ENCODE measurements around the gene SPRING1.

The SPRING1 gene

GRCh38 chr12:116717466-116718437 lies 20.1 kb downstream of the SPRING1 start (continued):
- no peak for TF ChIP-seq ZNF26 (tag by site-specific recombination; IDR thresholded peaks at IDR 0.05)
- peak; percentile 29 for TF ChIP-seq ZBTB26 (tag by site-specific recombination; optimal IDR thresholded peaks at IDR 0.05)
- TF ChIP-seq ZNF366 (tag by site-specific recombination; conservative IDR thresholded peaks at IDR 0.05): peak; percentile 66
- TF ChIP-seq TRIM28 (IDR thresholded peaks at IDR 0.05; ENCODE audit: borderline replicate concordance, low read length): peak; percentile 48; the same call in 1 of the 2 replicates
- peak; percentile 90 for TF ChIP-seq ZNF600 (tag by site-specific recombination; IDR thresholded peaks at IDR 0.05)
- peak; percentile 17; the same call in 1 of the 2 replicates for TF ChIP-seq ZNF639 (tag by site-specific recombination; IDR thresholded peaks at IDR 0.05)
- TF ChIP-seq ZNF394 (tag by site-specific recombination; IDR thresholded peaks at IDR 0.05; ENCODE audit: borderline replicate concordance): peak; percentile 46; the same call in 1 of the 2 replicates
- peak; percentile 63; the same call in 1 of the 2 replicates for TF ChIP-seq OVOL3 (tag by site-specific recombination; IDR thresholded peaks at IDR 0.05)
- peak; percentile 56 for TF ChIP-seq ZNF335 (tag by site-specific recombination; conservative IDR thresholded peaks at IDR 0.05)
- peak; percentile 93 for TF ChIP-seq PRDM10 (tag by site-specific recombination; IDR thresholded peaks at IDR 0.05)
- TF ChIP-seq FEZF1 (tag by site-specific recombination; IDR thresholded peaks at IDR 0.05): peak; percentile 72
- peak; percentile 58; the same call in 1 of the 2 replicates for TF ChIP-seq ZFP37 (tag by site-specific recombination; IDR thresholded peaks at IDR 0.05)
- peak; percentile 69 for TF ChIP-seq ZIC2 (tag by site-specific recombination; IDR thresholded peaks at IDR 0.05)
- TF ChIP-seq PRDM1 (tag by site-specific recombination; IDR thresholded peaks at IDR 0.05): peak; percentile 93
- TF ChIP-seq ZNF654 (tag by site-specific recombination; IDR thresholded peaks at IDR 0.05; ENCODE audit: low read depth): peak; percentile 7
- peak; percentile 95 for TF ChIP-seq ZNF18 (tag by site-specific recombination; IDR thresholded peaks at IDR 0.05)
- TF ChIP-seq ZNF501 (tag by site-specific recombination; IDR thresholded peaks at IDR 0.05): peak; percentile 53; the same call in 1 of the 2 replicates
- peak; percentile 65 for TF ChIP-seq GLIS2 (tag by site-specific recombination; IDR thresholded peaks at IDR 0.05)
- no peak for TF ChIP-seq ZNF707 (tag by site-specific recombination; IDR thresholded peaks at IDR 0.05)
- TF ChIP-seq ZBTB21 (tag by site-specific recombination; IDR thresholded peaks at IDR 0.05): no peak
- TF ChIP-seq ZBTB20 (tag by site-specific recombination; IDR thresholded peaks at IDR 0.05): peak; percentile 83
- peak; percentile 81 for TF ChIP-seq SCRT1 (tag by site-specific recombination; IDR thresholded peaks at IDR 0.05; ENCODE audit: borderline replicate concordance)
- 0 out of 2 replicates have a peak, but pooled peaks have one; percentile 44 for TF ChIP-seq ZNF561 (tag by site-specific recombination; IDR thresholded peaks at IDR 0.05; ENCODE audit: borderline replicate concordance)
- no peak for TF ChIP-seq ZNF510 (tag by site-specific recombination; IDR thresholded peaks at IDR 0.05; ENCODE audit: insufficient replicate concordance)
- TF ChIP-seq, protein P1, sequence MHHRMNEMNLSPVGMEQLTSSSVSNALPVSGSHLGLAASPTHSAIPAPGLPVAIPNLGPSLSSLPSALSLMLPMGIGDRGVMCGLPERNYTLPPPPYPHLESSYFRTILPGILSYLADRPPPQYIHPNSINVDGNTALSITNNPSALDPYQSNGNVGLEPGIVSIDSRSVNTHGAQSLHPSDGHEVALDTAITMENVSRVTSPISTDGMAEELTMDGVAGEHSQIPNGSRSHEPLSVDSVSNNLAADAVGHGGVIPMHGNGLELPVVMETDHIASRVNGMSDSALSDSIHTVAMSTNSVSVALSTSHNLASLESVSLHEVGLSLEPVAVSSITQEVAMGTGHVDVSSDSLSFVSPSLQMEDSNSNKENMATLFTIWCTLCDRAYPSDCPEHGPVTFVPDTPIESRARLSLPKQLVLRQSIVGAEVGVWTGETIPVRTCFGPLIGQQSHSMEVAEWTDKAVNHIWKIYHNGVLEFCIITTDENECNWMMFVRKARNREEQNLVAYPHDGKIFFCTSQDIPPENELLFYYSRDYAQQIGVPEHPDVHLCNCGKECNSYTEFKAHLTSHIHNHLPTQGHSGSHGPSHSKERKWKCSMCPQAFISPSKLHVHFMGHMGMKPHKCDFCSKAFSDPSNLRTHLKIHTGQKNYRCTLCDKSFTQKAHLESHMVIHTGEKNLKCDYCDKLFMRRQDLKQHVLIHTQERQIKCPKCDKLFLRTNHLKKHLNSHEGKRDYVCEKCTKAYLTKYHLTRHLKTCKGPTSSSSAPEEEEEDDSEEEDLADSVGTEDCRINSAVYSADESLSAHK (tag by site-specific recombination; IDR thresholded peaks at IDR 0.05): peak; percentile 100
